Measurements from ENCODE around the gene MXD1. TPM values are rescaled to one million over a fixed set of nuclear protein-coding genes. Genes with fewer than 3 reads are reported as not detected.
A peak's percentile ranks its signal among the peaks of the same experiment; 100 is the strongest.

Gene MXD1
- total and polyA plus RNA-seq, 2 of the 4 experiments (the other 2 are of a cell fraction): 2.0 to 3.7 TPM

- H3K9me1 ChIP-seq (ENCODE audit: insufficient read depth, low read length): peaks cover 23% of the 10 kb centered on the region
- H3K9ac ChIP-seq (ENCODE audit: low read depth, low read length): no peak overlapping the region
- H2AK9ac ChIP-seq (replicated peaks; ENCODE audit: low read depth, low read length, poor library complexity): no peak overlapping the region
- H3K4me1 ChIP-seq (ENCODE audit: control insufficient read depth, insufficient read depth, low read length): peaks cover 8% of the 10 kb centered on the region
- dilution Hi-C loops (cut with HindIII; ENCODE audit: low sequenced_read_pairs, unreplicated experiment) (no loop called here), intact Hi-C loops (cut with micrococcal nuclease) (no loop called here), in situ Hi-C loops (cut with MboI; ENCODE audit: low sequenced_read_pairs) (no loop called here)
- no peak overlapping the region for H3K4ac ChIP-seq (ENCODE audit: low read depth, low read length)
- H4K8ac ChIP-seq (ENCODE audit: low read depth in 2 of 2, low read length in 2 of 2): no peak overlapping the region
- H2BK120ac ChIP-seq (ENCODE audit: low read depth, low read length): no peak overlapping the region
- no TSS peak for BruUV-seq (replicated peaks)
- no peak overlapping the region for H4K91ac ChIP-seq (ENCODE audit: insufficient read depth, low read depth, low read length)
- H2BK20ac ChIP-seq (ENCODE audit: low read depth, low read length): no peak overlapping the region; the same call in 1 of the 2 replicates
- H3K56ac ChIP-seq (ENCODE audit: extremely low read depth, insufficient read depth, low read length): no peak overlapping the region
- 0 out of 3 replicates have a peak overlapping the region, but pooled peaks have one; percentile 65 for H2BK15ac ChIP-seq (ENCODE audit: low read depth, low read length)
- no peak overlapping the region for H3K27ac ChIP-seq (ENCODE audit: insufficient read depth, low read length)
- H3K23ac ChIP-seq (ENCODE audit: low read depth, low read length): no peak overlapping the region
- no peaks in the 10 kb centered on the region for H3K79me1 ChIP-seq (ENCODE audit: low read depth in 1 of 2, low read length in 2 of 2)
- H2AFZ ChIP-seq (replicated peaks; ENCODE audit: low read length, poor library complexity): peak overlapping the region; percentile 56
- H2BK5ac ChIP-seq (ENCODE audit: low read depth, low read length, poor library complexity, severe bottlenecking): no peak overlapping the region
- TF ChIP-seq USF2 (IDR thresholded peaks at IDR 0.05; ENCODE audit: low read depth, low read length): no peak
- no peak for TF ChIP-seq FOS (IDR thresholded peaks at IDR 0.05; ENCODE audit: low read depth, low read length)
- no peak for TF ChIP-seq MAFK (IDR thresholded peaks at IDR 0.05; ENCODE audit: low read depth, low read length)
- TF ChIP-seq RFX5 (IDR thresholded peaks at IDR 0.05; ENCODE audit: low read depth, low read length): no peak
- TF ChIP-seq ELK1 (IDR thresholded peaks at IDR 0.05; ENCODE audit: borderline replicate concordance, low read depth, low read length): no peak
- no peak for TF ChIP-seq RAD21 (IDR thresholded peaks at IDR 0.05; ENCODE audit: low read length)
- no peak for TF ChIP-seq BHLHE40 (IDR thresholded peaks at IDR 0.05; ENCODE audit: low read depth, low read length)
- no peak for TF ChIP-seq POLR2A (IDR thresholded peaks at IDR 0.05; ENCODE audit: low read depth, low read length)
- TF ChIP-seq SMC3 (IDR thresholded peaks at IDR 0.05; ENCODE audit: low read depth, low read length): no peak
- TF ChIP-seq CTCF (conservative IDR thresholded peaks at IDR 0.05; ENCODE audit: low read depth, low read length): no peak
- TF ChIP-seq MXI1 (IDR thresholded peaks at IDR 0.05; ENCODE audit: borderline replicate concordance, low read depth, low read length): no peak
- TF ChIP-seq NFE2L2 (IDR thresholded peaks at IDR 0.05; ENCODE audit: low read depth, low read length): no peak
- TF ChIP-seq RCOR1 (IDR thresholded peaks at IDR 0.05; ENCODE audit: insufficient replicate concordance, low read length): no peak
- no peak for TF ChIP-seq MAZ (IDR thresholded peaks at IDR 0.05; ENCODE audit: borderline replicate concordance, low read depth, low read length)
- TF ChIP-seq CHD1 (IDR thresholded peaks at IDR 0.05; ENCODE audit: low read depth, low read length): no peak
- TF ChIP-seq CEBPB (IDR thresholded peaks at IDR 0.05; ENCODE audit: low read depth, low read length): no peak
- DNase-seq (peak; percentile 57), ATAC-seq (ENCODE audit: low read depth) (peak; percentile 18)
- H3K4me3 ChIP-seq (ENCODE audit: insufficient read depth, low read depth, low read length): no peak overlapping the region
- no CpG with 5 or more reads among the region's 5 CpGs for WGBS, 2 experiments (ENCODE audit: extremely low coverage in 2 of 2, insufficient read length in 1 of 2)
- no peaks in the 10 kb centered on the region for H3K36me3 ChIP-seq (ENCODE audit: control insufficient read depth, insufficient read depth, low read length)
- peaks cover 3% of the 10 kb centered on the region; the same call in 1 of the 2 replicates for H3K27me3 ChIP-seq (ENCODE audit: control insufficient read depth, insufficient read depth, low read length)
- 0 out of 2 replicates have a peak overlapping the region, but pooled peaks have one; percentile 43 for H2AK5ac ChIP-seq (ENCODE audit: low read depth, low read length)
- CTCF ChIA-PET: no interaction called here
- POLR2A ChIA-PET (ENCODE audit: unreplicated experiment): no interaction called here
- no peak overlapping the region for H4K5ac ChIP-seq (ENCODE audit: low read depth, low read length)
- H3K4me2 ChIP-seq (ENCODE audit: low read depth, low read length): no peak overlapping the region
- H4K20me1 ChIP-seq (ENCODE audit: insufficient read depth, low read length): no peaks in the 10 kb centered on the region
- H3K18ac ChIP-seq (ENCODE audit: low read depth, low read length): no peak overlapping the region
- no peaks in the 10 kb centered on the region for H3K9me3 ChIP-seq (ENCODE audit: control insufficient read depth, insufficient read depth, low read length)
- no peak overlapping the region for H3K14ac ChIP-seq (replicated peaks; ENCODE audit: low read depth, low read length)
Measured at GRCh38 chr2:69950241-69950640, 35.3 kb downstream of the MXD1 start.
